Measurements from ENCODE around the gene PCED1B. TPM values are rescaled to one million over a fixed set of nuclear protein-coding genes. Genes with fewer than 3 reads are reported as not detected.
A peak's percentile ranks its signal among the peaks of the same experiment; 100 is the strongest.

The PCED1B gene
- 6.9 TPM for total RNA-seq

DNA sequence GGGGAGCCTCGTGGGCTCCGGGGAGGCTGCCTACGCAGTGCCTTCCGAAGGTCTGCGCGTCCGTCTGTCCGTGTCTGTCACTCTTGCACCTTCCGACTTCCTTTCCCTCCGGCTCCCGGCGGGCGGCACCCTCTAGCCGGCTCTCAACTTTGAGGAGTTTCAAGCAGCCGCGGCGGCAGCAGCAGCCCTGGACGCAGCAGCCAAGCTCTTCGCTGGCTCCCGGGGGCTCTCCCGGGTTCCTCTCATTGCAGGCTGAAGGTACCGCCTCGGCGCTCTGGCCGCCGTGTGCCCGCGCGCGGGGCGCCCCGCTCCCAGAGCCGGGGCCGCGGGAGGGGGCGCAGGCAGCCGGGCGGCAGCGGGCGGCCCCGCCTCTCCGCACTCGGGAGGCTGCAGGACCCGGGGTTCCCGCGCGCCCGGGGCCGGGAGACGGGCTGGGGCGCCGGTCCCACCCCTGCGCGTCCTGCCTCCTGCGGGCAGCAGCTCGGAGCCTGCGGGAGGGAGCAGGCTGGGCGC lies at the start of gene PCED1B, which contains the start of gene AMIGO2:
Gene PCED1B (plus strand): TSS at position 154 of the 513 bp plus-strand sequence. CDS start 155,443 bp downstream, outside the sequence.
Gene AMIGO2 (minus strand): TSS at position 492 of the 513 bp plus-strand sequence. CDS start 957 bp downstream, outside the sequence.
- DNase-seq (ENCODE audit: extremely low spot score in 2 of 2), result no peak
- H3K4me1 ChIP-seq, result peaks cover 53% of the 10 kb centered on the region

GRCh38 chr12:47029903-47030302 lies 49.5 kb upstream of the PCED1B start:
- peaks cover 2% of the 10 kb centered on the region for H3K4me1 ChIP-seq
- H3K9me3 ChIP-seq, result no peaks in the 10 kb centered on the region
- no peak overlapping the region for H3K4me3 ChIP-seq
- DNase-seq (ENCODE audit: extremely low spot score in 2 of 2), result no peak
- no peak overlapping the region for H3K27ac ChIP-seq
- no peaks in the 10 kb centered on the region for H3K36me3 ChIP-seq
- intact Hi-C loops (cut with DNase I), result loop anchor here (10.0 kb wide), 1 partner anchor 275 kb away; no protein-coding TSS in a partner anchor
- TF ChIP-seq POLR2A (IDR thresholded peaks at IDR 0.05), result no peak
- TF ChIP-seq, protein P1, sequence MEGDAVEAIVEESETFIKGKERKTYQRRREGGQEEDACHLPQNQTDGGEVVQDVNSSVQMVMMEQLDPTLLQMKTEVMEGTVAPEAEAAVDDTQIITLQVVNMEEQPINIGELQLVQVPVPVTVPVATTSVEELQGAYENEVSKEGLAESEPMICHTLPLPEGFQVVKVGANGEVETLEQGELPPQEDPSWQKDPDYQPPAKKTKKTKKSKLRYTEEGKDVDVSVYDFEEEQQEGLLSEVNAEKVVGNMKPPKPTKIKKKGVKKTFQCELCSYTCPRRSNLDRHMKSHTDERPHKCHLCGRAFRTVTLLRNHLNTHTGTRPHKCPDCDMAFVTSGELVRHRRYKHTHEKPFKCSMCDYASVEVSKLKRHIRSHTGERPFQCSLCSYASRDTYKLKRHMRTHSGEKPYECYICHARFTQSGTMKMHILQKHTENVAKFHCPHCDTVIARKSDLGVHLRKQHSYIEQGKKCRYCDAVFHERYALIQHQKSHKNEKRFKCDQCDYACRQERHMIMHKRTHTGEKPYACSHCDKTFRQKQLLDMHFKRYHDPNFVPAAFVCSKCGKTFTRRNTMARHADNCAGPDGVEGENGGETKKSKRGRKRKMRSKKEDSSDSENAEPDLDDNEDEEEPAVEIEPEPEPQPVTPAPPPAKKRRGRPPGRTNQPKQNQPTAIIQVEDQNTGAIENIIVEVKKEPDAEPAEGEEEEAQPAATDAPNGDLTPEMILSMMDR (IDR thresholded peaks at IDR 0.05), result no peak
- TF ChIP-seq POLR2AphosphoS5 (IDR thresholded peaks at IDR 0.05; ENCODE audit: insufficient read depth in 1 of 2, low read depth in 1 of 2), result no peak
- no peaks in the 10 kb centered on the region for H3K27me3 ChIP-seq

More for the DNA sequence above, at the start of gene PCED1B, which contains the start of gene AMIGO2:
- intact Hi-C loops (cut with DNase I), result loop anchor here (5.0 kb wide), 1 partner anchor 298 kb away; no protein-coding TSS in a partner anchor
- Histone ChIP-seq H3K9me3 (no peaks in the 10 kb centered on the region), H3K27me3 (no peaks in the 10 kb centered on the region), H3K4me3 (peak within 1 kb of the TSS; percentile 67 to 77), H3K36me3 (no peaks in the 10 kb centered on the region), H3K27ac (peak within 1 kb of the TSS; percentile 96)
- TF ChIP-seq POLR2AphosphoS5 (IDR thresholded peaks at IDR 0.05; ENCODE audit: insufficient read depth in 1 of 2, low read depth in 1 of 2) (no peak), POLR2A (IDR thresholded peaks at IDR 0.05) (no peak)
- TF ChIP-seq, protein P1 (IDR thresholded peaks at IDR 0.05), result no peak

DNA sequence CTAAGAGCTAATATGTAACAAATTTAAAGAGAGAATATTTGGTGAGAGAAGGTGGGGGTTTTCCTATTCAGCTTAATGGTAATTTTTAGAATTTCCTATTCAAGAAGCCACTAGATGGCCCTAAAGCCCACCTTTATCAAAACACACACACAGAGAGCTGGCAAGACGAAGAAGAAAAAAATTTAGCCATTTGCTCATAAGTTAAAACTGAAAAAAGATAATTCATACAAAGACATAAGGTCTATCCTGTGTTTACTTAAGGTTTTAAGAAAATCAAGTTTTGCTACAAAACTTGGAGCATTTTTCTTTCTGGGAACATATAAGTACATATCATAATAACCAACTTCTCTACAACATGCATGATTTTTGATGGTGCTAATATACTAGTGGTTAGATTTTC lies 46.8 kb upstream of the PCED1B start:
- H3K27ac ChIP-seq, result no peak overlapping the region
- intact Hi-C loops (cut with DNase I), result loop anchor here (10.0 kb wide), 1 partner anchor 272 kb away; no protein-coding TSS in a partner anchor

GRCh38 chr12:47033081-47033480 lies 46.3 kb upstream of the PCED1B start:
- no peaks in the 10 kb centered on the region for H3K27me3 ChIP-seq
- H3K9me3 ChIP-seq, result no peaks in the 10 kb centered on the region
- DNase-seq (ENCODE audit: extremely low spot score in 2 of 2), result no peak
- H3K4me1 ChIP-seq, result peaks cover 6% of the 10 kb centered on the region
- H3K27ac ChIP-seq, result no peak overlapping the region
- intact Hi-C loops (cut with DNase I), result loop anchor here (10.0 kb wide), 1 partner anchor 272 kb away; no protein-coding TSS in a partner anchor
- peak in 1 of 2 donors; percentile 16 for TF ChIP-seq POLR2AphosphoS5 (IDR thresholded peaks at IDR 0.05; ENCODE audit: insufficient read depth in 1 of 2, low read depth in 1 of 2)
- no peak for TF ChIP-seq POLR2A (IDR thresholded peaks at IDR 0.05)
- no peaks in the 10 kb centered on the region for H3K36me3 ChIP-seq
- no peak overlapping the region for H3K4me3 ChIP-seq

More for the DNA sequence above, 46.8 kb upstream of the PCED1B start:
- Histone ChIP-seq H3K36me3 (no peaks in the 10 kb centered on the region), H3K4me1 (peaks cover 6% of the 10 kb centered on the region), H3K9me3 (no peaks in the 10 kb centered on the region), H3K4me3 (no peak overlapping the region), H3K27me3 (no peaks in the 10 kb centered on the region)
- TF ChIP-seq POLR2AphosphoS5 (IDR thresholded peaks at IDR 0.05; ENCODE audit: insufficient read depth in 1 of 2, low read depth in 1 of 2), result peak in 1 of 2 donors; percentile 23
- TF ChIP-seq POLR2A (IDR thresholded peaks at IDR 0.05), result no peak
- TF ChIP-seq, protein P1 (IDR thresholded peaks at IDR 0.05), result peak in 2 of 3 experiments; percentile 32 to 67
- no peak for DNase-seq (ENCODE audit: extremely low spot score in 2 of 2)

DNA sequence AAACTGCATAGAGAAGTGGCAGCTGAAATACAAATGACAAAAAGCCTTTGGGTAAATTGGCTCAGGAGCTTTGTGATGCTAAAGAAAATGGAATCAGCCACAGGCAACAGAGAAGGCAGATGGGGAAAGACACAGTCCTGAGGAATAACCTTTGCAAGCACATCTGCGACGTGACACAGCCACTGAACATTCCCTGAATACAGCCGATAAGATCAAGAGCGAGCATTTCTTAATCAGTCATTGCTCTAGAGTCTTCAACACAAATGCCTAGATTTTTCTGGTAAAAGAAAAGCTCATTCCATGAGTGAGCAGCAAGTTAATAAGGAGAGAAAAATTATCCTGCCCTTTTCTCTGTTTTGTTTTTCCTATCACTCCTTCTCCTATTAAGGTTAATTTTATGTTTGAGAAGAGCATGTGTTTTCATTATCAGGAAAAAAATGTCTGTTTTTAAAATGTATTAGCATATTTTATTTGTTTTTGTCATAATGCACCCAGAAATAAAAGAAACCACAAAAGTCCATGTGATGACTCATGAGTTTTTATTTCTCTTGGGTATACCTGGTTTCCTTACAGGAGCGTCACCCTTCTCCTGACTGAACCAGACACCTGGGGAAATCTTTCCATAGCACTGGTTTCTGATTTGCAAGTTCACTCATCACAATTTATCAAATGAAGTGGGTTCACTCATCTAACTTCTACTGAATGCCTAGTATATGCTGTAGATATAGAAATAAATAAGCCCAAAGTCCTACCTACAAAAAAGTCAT lies 45.4 kb upstream of the PCED1B start:
- DNase-seq (ENCODE audit: extremely low spot score in 2 of 2), result no peak
- Histone ChIP-seq H3K36me3 (no peaks in the 10 kb centered on the region), H3K27ac (no peak overlapping the region), H3K27me3 (no peaks in the 10 kb centered on the region), H3K4me1 (peaks cover 6% of the 10 kb centered on the region), H3K4me3 (no peak overlapping the region), H3K9me3 (no peaks in the 10 kb centered on the region)
- TF ChIP-seq, protein P1 (IDR thresholded peaks at IDR 0.05), result no peak
- TF ChIP-seq POLR2A (IDR thresholded peaks at IDR 0.05) (no peak), POLR2AphosphoS5 (IDR thresholded peaks at IDR 0.05; ENCODE audit: insufficient read depth in 1 of 2, low read depth in 1 of 2) (no peak)
- intact Hi-C loops (cut with DNase I), result loop anchor here (10.0 kb wide), 1 partner anchor 271 kb away; no protein-coding TSS in a partner anchor
